Hematopoietic multipotent progenitor cell treated with erythropoietin and hydrocortisone succinate and interleukin-3 and kit ligand, for 17 days (in vitro differentiated cells): ENCODE results near the gene FADS6.

Experiments
- DNase-seq: peaks from one replicate; pipeline ENCODE4 v3.0.0-alpha.2; 2015; ENCODE audit warnings: low spot score

Gene FADS6

GRCh38 chr17:74852237-74853047, 41.0 kb downstream of the FADS6 start:
- DNase-seq = no peak

- no peak for DNase-seq
These were observed 41.7 kb downstream of the FADS6 start for GRCh38 chr17:74851612-74852236.

DNA sequence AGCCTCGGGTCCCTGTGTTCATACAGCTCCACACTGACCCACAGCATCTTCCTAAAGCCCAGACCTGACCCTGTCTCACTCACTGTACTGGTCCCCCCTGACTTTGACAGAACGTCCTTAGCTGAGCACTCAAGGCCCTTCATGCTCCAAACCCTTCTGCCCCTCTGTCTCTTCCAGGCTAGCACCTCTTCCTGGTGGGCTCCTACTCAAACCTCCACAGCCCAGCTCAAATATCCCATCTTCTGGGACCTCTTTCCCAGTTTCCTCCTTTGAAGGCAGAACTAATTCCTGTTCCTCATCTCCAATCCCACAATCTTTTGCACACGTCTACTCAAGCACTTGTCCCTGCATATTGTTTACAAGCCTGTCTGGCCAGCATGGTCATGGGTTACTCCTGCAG, 42.5 kb downstream of the FADS6 start:
- DNase-seq = no peak

DNA sequence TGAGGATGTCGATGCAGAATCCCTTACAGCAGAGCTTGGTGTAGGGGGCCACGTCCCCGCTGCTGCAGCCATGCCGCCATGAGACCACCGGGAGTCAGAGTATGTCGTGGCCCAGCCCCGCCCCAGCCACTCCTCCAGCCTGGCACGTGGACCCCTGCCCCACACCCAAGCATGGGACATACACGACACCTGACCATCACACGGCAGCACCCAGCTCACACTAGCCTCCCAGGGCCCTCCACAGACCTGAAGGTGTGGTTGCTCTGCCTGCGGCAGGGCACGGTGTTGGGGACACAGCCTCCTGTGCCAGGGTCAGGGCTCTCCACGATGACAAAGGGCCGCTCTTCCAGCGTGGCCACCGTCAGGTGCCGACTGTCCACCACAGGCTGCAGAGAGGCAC, 43.1 kb downstream of the FADS6 start:
- DNase-seq = no peak

DNA sequence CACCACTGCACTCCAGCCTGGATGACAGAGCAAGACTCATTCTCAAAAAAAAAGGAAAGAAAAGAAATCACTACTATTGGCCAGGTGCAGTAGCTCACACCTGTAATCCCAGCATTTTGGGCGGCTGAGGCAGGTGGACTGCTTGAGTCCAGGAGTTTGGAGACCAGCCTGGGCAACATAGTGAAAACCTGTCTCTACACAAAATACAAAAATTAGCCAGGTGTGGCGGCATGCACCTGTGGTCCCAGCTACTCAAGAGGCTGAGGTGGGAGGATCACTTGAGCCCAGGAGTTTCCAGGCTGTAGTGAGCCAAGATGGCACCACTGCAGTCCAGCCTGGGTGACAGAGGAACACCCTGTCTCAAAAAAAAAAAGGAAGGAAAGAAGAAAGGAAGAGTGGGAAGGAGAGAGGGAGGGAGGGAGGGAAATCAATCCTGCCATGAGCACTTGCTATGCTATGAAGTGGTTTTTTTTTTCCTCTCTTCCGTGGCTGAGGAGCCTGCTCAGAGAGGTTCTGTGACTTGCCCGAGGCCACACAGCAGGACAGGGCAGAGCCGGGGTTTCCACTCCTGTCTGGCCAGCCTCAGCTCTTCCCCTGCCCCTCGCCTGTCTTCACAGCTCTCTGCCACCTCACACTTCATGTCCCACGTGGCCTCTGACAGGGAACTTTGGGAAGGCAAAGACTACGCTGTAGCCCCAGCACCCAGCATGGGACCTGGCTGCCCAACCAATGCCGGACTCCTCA, 44.6 kb downstream of the FADS6 start:
- DNase-seq = no peak

DNA sequence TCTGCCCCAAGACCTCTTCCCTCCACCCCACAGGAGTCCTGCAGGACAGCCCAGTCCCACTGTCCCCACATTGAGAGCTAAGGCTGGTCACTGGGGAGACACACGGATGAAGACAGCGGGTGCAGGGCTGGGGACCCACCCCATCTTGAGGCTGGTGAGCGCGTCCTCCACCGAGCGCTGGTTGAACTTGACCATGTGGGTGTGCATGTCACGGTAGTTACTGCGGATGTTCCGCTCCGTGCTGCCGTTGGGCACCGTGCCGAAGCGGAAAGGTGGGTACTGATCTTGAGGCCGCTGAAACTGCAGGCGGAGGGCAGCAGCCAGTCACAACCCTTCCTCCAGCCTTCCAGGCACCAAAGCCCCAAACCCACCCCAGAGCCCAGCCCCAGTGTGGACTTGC, 46.8 kb downstream of the FADS6 start:
- DNase-seq = no peak

DNA sequence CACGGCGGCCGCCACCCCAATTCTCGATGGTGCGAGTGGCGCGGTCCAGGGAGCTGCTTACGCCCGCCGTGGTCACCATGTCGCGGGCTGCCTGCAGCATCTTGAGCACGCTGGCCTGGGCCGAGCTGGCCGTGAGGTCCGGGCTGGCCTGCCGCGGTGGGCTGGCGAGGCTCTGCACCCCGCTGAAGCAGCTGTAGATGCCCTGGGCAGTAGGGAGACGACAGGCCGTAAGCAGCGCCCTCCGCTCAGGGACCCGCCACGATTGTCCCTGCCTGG, 50.1 kb downstream of the FADS6 start:
- DNase-seq = no peak

- no peak for DNase-seq
These were observed 50.7 kb downstream of the FADS6 start for GRCh38 chr17:74842599-74843351.

- no peak for DNase-seq
These were observed 51.3 kb downstream of the FADS6 start for GRCh38 chr17:74842146-74842598.

DNA sequence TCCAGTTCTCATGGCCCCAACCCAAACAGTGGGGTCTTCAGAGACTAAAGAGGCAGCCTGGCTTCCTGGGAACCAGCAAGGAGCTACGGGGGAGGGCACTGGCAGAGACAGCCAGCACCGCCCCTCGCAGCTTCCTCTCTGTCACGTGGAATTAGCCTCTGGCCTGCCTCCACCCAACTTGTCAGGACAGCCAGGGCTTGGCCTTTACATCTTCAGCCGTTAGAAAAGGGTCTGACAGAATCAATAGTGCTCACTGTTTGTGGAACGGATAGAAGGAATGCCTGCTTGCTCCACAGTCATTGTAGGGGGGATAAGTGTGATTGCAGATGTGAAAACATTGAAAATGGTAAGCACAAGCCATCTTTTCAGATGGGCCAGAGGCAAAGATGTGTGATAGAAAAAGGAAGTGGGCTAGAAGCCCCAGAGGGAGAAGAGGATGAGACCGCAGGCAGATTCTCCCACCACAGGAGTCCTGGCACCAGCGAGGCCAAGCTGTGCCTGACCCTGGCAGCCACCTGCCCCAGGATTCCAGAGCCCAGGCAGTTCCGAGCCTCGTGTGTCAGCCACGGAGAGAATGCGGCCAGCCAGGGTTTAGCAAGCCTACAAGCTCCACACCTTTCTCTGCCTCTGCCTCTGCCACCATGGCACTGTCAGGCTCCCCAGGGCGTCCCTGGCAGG, 52.3 kb downstream of the FADS6 start:
- DNase-seq = no peak

- DNase-seq = no peak
These were observed 53.2 kb downstream of the FADS6 start for GRCh38 chr17:74839990-74840852.

- DNase-seq = no peak
These were observed 55.2 kb downstream of the FADS6 start for GRCh38 chr17:74838274-74838673.

DNA sequence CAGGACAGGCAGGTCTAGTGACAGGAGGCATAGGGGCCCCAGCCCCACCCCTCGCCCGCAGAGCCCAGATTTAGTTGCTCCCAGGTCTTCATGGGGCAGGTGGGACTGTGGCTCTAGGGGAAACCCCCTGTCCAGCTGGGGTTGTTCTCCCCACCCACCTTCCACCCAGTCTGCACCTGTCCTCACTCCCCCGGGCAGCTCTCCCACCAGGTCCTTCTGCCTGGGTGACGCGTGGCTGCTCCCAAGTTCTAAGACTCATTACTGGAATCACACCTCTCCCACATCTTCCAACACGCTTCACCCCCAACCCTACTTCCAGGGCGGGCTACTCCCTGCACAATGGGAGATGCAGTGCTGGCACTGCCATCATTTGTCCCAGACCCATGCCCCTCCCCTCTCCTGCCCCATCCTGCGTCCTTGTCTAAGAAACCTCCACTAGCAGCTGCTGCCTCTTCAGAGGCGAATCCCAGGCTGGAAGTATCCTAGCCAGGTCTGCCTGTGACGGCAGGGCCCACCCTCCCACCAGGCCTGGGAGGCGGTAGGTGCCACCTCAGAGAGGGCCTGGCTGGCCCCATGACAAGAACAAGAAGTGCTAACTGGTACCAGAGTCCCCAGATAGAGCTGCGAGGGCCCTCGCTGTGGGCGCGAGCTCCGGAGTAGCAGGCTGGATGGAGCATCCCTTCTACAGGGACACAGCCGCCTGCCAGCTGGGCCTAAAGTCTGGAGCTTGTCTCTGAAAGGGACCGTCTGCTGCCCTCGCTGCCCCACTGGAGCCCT, 56.6 kb downstream of the FADS6 start:
- DNase-seq = no peak

DNA sequence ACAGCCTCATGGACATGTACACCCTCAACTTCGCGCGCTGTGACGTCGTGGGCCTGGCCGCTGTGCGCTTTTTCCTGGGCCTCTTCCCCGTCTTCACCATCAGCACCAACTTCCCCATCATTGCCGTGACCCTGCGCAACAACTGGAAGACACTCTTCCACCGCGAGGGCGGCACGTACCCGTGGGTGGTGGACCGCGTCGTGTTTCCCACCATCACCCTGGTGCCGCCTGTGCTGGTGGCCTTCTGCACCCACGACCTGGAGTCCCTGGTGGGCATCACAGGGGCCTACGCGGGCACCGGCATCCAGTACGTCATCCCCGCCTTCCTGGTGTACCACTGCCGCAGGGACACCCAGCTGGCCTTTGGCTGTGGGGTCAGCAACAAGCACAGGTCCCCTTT, 57.2 kb downstream of the FADS6 start:
- DNase-seq = no peak

GRCh38 chr17:74833501-74834377, 59.7 kb downstream of the FADS6 start:
- no peak for DNase-seq

GRCh38 chr17:74832421-74832820, 61.0 kb downstream of the FADS6 start:
- DNase-seq = no peak

GRCh38 chr17:74831444-74832146, 61.8 kb downstream of the FADS6 start:
- DNase-seq = no peak

GRCh38 chr17:74830861-74831260, 62.6 kb downstream of the FADS6 start:
- no peak for DNase-seq

- no peak for DNase-seq
These were observed 65.6 kb downstream of the FADS6 start for GRCh38 chr17:74827800-74828199.
